GM18498 (cell line): Measurements from ENCODE around the gene ARHGEF28.

Experiments
- ATAC-seq: cut with Tn5 transposase; IDR thresholded peaks from one replicate; pipeline ENCODE4 v1.9.1; 2021; ENCODE audit warnings: mild to moderate bottlenecking, moderate library complexity; ENCODE audit not compliant: unreplicated experiment

Gene ARHGEF28, protein sequence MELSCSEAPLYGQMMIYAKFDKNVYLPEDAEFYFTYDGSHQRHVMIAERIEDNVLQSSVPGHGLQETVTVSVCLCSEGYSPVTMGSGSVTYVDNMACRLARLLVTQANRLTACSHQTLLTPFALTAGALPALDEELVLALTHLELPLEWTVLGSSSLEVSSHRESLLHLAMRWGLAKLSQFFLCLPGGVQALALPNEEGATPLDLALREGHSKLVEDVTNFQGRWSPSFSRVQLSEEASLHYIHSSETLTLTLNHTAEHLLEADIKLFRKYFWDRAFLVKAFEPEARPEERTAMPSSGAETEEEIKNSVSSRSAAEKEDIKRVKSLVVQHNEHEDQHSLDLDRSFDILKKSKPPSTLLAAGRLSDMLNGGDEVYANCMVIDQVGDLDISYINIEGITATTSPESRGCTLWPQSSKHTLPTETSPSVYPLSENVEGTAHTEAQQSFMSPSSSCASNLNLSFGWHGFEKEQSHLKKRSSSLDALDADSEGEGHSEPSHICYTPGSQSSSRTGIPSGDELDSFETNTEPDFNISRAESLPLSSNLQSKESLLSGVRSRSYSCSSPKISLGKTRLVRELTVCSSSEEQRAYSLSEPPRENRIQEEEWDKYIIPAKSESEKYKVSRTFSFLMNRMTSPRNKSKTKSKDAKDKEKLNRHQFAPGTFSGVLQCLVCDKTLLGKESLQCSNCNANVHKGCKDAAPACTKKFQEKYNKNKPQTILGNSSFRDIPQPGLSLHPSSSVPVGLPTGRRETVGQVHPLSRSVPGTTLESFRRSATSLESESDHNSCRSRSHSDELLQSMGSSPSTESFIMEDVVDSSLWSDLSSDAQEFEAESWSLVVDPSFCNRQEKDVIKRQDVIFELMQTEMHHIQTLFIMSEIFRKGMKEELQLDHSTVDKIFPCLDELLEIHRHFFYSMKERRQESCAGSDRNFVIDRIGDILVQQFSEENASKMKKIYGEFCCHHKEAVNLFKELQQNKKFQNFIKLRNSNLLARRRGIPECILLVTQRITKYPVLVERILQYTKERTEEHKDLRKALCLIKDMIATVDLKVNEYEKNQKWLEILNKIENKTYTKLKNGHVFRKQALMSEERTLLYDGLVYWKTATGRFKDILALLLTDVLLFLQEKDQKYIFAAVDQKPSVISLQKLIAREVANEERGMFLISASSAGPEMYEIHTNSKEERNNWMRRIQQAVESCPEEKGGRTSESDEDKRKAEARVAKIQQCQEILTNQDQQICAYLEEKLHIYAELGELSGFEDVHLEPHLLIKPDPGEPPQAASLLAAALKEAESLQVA (N-terminal part only)

DNA sequence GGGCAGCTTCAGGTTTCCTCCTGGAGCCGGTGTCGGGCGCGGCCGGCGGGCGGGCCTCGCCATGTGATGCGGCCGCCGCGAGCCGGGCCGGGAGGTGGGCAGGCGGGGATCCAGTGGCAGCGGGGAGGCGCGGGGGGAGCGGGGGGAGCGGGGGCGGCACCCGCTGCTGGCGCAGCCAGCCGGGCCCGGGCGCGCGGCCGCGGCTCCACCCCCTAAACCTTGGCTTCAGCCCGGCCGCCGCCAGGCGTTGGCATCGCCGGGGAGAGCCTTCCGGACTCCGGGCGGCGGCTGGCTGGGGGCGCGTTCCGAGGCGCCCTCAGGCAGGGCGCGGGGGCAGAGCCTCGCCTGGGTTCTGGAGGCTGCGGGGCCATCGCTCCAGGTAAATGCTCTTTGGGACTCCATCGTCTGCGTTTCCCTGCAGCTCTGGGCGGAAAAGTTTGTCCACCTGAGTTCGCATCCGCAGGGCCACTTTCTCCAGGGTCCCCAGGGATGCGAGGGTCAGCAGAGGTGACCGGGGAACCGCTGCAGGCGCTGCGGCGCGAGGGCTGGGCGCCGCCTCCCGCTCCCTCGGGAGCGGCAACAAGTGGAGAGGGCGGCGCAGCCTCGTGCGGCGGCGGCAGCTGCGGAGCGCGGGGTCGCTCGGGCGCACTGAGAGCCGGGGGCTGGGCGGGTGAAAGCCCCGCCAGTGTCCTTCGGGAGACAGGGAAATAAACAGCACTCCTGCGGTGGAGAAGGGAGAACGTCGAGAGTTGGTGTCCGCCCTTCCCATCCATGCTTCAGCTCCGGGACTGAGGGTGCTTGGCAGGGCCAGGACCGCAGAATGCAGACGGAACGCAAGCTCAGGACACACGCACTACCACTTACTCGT, at the start of gene ARHGEF28:
Gene ARHGEF28, plus strand, starts transcription at position 253 of the 868 bp plus-strand sequence. CDS start 58,656 bp downstream, outside the sequence.
- ATAC-seq = peak; percentile 90

DNA sequence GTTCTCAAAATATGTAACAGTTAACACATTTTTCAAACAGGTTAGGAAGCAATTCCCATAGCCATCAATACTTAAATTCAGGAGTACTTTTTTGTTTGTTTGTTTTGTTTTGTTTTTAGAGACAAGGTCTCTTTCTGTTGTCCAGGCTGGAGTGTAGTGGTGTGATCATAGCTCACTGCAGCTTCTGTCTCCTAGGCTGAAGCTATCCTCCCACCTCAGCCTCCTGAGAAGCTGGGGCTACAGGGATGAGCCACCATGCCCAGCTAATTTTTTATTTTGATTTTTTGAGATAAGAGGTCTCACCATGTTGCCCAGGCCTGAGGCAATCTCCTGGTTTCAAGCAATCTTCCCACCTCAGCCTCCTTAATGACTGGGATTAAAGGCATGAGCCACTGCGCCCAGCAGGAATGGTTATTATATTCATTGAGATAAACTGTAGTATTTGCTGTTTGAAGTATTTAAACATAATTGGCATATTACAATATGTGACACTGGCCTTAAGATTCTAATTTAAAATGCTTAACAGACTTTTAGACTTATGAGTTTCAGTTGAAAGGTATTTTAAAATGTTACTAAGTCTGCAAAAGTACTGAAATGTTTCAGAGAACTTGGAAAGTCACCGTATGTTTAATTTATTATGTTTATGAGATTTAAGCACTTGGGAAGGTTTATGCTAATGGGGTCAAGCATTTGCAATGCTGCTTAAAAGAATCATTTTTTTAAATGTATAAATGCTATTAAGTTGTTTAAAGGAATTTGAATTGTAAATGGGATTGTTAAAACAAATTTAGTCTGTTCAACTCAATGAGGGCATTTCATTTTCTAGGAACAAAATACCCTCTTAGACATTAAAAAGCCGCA, 43.5 kb upstream of the ARHGEF28 start:
- ATAC-seq = no peak

DNA sequence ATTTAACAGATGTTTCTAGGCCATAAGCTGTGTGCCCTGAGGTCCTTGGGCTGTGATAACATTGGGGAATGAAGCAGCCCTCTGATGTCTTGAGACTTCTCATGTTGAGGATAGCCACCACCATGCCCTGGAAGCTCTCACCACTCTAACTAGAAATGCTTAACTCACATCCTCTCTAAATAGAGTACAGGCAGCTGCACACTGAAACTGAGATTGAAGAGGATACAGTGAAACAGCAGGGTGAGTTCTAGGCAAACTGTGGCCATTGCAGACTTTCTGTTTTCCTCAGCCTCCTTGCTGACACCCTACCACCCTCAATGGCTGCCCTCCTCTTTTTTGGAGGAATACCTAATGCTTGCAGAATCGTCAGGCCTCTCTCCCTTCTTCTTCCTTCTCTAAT, 38.1 kb upstream of the ARHGEF28 start:
- no peak for ATAC-seq

DNA sequence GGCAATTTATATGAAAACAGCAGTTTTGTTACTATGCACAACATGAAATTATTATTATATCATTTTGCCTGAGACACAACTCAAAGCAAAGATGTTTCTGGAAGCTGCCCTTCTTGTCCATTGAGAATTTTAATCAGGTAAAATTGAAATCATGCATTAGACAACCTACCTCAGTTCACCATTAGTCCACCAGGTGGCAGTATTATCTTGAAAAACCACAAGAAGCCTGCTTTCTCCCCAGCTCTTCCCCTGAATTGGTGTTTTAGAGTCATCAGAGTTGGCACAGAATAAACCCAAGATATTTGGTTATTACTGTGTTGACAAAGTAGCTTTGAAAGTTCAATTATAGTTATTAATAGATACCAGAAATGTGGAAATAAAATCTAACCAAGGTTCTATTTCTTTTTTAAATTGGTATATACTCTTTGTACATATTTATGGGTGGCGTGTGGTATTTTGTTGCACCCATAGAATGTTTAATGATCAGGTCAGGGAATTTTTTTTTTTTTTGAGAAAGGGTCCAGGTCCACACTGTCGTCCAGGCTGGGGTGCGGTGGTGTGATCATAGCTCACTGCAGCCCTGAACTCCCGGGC, 34.8 kb upstream of the ARHGEF28 start:
- ATAC-seq = peak; percentile 55

DNA sequence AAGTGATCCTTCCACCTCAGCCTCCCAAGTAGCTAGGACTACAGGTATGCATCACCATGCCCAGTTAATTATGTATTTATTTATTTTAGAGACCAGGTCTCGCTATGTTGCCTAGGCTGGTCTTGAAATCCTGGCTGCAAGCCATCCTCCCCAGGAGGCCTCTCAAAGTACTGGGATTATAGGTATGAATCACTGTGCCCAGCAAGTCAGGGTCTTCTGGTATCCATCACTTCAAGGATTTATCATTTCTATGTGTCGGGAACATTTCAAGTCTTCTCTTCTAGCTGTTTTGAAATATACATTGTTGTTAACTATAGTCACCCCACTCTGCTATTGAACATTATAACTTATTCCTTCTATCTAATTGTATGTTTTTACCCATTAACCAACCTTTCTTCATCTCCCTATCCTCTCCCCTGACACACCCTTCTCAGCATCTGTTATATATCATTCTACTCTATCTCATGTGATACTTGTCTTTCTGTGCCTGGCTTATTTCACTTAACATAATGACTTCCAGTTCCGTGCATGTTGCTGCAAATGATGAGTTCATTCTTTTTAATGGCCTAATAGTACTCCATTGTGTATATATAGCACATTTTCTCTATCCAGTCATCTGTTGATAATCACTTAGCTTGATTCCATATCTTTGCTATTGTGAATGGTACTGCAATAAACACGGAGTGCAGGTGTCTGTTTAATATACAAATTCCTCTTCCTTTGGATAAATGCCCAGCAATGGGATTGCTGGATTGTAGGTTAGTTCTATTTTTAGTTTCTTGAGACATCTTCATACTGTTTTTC, 34.1 kb upstream of the ARHGEF28 start:
- ATAC-seq = no peak

DNA sequence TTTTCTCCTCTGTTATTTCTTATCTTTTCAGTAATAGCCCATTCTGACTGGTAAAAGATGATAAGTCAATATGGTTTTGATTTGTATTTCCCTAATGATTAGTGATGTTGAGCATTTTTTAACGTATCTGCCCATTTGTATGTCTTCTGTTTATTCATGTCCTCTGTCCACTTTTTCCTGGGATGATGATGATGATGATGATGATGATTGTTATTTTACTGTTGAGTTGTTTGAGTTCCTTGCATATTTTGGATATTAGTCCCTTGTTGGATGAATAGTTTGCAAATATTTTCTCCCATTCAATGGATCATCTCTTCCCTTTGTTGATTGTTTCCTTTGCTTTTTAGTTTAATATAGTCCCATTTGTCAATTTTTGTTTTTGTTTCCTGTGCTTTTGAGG, 33.4 kb upstream of the ARHGEF28 start:
- ATAC-seq = no peak

DNA sequence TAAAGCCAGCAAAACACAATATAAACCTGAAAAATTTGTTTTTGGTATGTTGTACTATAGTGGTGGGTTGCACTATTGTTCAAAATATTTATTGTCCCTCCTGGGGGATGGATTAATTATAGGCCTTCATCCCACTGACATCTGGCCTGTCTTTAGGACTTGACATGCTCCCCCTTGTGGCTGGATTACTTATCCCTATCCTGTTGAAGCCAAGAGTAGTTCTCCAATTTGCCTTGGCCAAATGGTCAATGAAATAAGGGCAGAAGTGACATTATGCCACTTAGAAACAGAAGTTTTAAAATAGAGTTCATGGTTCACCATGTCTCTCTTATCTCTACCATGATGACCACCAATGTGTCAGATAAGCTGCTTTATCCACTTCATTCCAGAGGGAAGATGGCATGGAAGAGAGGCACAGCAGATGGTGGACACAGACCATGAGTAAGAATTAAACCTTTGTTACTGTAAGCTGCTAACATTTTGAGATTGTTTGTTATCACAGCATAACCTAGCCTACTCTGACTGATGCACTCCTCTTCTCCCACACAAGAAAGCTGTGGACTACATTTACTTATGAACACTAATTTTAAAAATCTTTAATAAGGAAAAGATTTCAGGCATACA, 29.2 kb upstream of the ARHGEF28 start:
- ATAC-seq = no peak

DNA sequence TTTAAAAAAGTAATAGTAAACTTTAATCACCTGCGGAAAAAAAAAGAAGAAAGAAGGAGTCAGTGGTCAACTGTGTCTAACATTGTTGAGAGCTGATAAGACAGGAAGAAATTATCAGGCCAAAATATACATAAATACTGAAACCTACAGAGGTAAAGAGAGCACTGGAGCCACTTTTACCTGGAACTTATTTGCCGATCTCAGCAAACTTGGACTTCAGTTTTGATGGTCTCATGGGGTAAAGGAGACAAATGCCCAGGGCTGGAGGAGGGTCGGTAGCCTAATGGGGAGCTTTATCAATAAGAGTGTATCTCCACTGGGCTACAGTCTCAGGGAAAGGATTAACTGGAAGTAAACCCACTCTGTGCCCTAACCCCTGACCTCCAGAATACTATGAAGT, 26.6 kb upstream of the ARHGEF28 start:
- ATAC-seq = no peak

DNA sequence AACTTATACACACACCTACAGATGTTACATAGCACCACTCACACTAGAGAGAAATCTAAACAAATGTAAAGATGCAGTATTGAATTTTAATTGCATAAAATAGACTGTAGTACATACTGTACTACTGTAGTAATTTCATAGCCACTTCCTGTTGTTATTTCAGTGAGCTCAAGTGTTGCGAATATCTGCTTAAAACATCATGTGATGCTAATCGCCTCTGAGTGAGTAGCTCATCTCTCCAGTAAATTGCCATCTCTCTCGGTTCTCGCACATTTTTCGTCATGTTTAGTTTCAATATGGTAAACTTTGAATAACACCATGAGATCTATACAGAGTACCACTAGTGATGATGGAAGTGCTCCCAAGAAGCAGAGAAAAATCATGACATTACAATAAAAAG, 22.0 kb upstream of the ARHGEF28 start:
- ATAC-seq = no peak

DNA sequence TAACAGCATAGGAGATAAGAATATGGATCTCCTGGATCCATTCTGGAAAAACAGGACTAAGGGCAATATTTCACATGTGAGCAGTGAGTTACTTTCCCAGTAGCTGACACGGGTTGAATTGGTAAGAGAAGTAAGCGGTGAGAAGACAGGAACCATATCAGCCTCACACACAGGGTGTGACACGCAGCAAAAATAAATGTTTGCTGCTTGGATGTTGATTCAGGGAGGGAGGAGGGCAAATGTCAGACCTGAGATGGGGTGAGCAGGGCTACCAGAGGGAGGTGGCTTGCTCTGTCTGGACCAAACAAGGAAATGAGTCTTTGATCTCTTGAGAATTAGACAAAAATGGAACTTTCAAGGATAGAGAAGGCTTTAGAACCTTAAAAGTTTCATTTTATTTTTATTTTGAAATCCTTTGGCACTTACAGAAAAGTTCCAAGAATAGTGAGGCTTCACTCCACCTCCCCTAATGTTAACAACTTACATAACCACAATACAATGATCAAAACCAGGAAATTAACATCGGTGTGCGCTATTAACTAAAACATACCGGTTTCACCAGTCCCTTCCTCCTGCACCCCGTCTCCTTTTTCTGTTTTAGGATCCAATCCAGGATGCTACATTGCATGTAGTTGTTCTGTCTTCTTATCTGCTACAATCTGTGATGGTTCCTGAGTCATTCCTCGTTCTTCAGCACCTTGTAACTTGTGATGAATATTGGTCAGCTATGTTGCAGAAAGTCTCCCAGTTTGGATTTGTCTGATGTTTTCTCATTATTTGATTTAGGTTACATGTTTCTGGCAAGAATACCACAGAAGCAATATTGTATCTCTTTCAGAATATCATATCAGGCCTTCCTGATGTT, 20.5 kb upstream of the ARHGEF28 start:
- ATAC-seq = no peak

DNA sequence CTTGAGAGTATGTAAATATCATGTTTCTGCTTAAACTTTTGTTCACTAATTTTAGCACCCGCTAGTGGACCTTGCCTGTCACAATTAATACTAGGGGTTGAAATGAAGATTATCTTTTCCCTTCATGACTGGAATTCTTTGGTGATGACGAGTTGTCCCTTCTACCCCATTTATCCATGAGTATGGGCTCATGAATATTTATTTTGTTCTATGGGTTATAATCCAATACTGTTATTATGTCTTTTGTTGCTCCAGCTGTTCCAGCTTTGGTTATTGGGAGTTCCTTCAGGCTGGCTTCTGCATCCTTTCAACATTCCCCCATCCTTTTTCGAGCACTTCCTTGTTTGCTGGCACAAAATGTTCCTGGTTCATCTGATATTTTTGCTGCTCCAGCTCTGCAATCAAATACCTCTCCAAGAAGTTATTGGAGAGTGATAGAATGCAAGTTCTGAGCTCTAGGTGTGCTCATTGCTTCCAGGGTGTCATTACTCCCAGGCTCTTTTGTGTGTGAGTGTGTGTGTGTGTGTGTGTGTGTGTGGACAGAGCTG, 19.7 kb upstream of the ARHGEF28 start:
- no peak for ATAC-seq

DNA sequence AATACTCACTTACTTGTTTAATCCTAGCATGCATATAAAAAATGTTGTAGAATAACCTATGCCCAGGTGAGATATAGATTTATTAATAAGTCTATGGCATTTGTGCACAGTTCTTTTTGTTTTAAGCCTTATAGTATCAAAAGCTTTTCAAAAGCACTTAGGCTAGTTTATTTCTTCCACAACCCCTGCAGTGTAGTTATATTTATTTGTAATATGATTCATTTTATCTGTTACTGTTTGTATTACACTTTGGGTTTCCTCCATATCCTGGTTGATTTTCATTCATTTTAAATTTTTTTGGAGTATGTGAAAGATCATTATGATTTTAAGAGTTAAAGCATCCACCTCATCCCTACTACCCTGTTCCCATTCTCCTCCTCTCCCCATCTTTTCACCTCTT, 18.8 kb upstream of the ARHGEF28 start:
- ATAC-seq = no peak

DNA sequence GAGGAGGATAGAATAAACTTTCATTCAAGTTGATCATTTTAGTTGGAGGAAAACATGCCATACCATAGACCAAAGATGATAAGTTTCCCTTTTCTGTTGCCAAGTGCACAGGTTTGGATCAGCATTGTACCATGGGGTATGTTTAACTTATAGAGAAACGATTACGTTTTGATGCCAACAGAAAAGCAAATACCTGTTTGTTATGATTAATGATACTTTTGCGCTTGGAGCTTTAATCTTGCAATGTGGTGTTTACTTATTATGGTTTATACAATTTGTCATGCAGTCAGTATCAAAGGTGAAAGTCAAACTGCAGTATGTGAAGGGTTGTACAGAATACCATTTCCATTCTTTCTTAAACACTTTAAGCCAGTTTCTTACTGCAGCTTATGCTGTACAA, 13.2 kb upstream of the ARHGEF28 start:
- ATAC-seq = no peak

DNA sequence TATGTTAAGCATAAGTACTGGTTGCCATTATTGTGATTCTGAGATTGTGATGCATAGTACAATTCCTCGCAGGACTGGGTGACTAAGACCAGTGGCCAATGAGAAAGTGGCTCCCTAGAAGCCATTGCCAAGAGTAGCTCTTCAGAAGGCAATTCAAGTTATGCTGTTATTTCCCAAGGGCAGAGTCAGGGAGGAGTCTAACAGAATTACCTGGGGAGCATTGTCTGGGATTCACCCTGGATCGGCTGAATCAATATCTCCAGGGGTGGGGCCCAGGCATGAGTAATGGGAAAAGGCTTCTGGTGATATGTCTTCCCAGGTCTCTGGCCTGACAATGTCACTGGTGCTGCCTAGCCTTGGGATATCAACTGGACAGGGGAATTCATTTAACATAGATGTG, 10.9 kb upstream of the ARHGEF28 start:
- ATAC-seq = no peak

DNA sequence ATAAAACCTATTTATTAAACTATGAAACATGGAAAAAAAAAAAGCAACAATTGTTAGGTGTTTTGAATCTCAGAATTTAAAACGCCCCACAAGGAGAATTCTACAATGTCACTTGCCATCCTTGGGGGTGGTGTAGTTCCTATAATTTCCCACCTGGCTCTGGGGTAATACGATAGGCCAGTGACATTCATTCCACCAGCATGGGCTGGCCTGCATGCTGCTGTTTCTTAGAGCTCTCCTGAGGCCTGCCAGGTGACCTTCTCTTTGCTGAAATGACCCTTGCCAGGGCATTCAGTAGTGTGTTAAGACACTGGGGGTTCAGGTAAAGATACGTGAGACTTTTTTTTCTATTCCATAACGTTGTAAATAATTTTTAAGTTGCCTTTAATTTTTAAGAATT, 10.0 kb upstream of the ARHGEF28 start:
- ATAC-seq = no peak

DNA sequence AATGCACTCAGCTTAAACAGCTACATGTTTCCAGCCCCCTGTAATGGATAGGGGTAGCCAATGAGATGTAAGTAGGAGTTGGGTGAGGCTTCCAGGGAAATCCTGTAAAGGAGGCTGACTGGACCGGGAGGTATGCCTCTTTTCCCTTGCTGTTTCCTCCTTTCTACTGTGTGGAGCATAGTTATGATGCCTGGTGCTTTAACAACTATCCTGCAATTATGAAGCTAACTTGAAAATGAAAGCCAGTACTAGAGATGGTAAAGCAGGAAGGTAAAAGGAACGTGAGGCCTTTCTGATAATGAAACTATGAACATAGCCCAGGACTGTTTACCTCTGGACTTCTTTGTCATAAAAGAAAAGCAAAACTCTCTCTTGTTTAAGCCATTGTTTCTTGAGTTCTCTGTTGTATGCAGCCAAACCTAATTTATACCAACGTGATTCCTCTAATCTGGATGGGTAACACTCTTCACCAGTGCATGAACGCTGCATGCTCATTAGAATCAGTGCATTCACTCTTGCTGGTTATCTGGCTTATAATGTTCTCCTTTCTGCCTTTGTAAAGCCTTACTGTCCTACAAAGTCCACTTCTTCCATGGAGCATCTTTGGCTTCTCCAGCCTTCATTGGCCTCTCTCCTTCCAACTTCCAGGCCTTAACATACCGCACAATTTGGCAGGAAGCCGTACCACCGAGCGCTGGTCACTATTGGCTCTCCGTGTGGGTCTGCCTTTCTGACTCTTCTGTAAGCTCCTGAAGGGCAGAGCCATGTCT, 8.3 kb upstream of the ARHGEF28 start:
- no peak for ATAC-seq
